RWPE2 (cell line): ENCODE results near the gene GBA3.

Experiments used
- ATAC-seq: fragments of 200-7000 bp; cut with Tn5 transposase; 3 replicates; pipeline ENCODE4 v1.9.1; 2021; ENCODE audit warnings: low read depth
- DNase-seq: peaks from one replicate; pipeline ENCODE4 v3.0.0-alpha.2; 2020; ENCODE audit warnings: low spot score
- H3K27ac ChIP-seq: fragments of 450-650 bp; 2 replicates; pipeline ENCODE4 v1.5.1; 2017; ENCODE audit warnings: mild to moderate bottlenecking; ENCODE audit not compliant: poor library complexity, severe bottlenecking
- H3K27me3 ChIP-seq: fragments of 250-450 bp; sonication (Bioruptor Pico); 2 replicates; pipeline ENCODE4 v1.5.1; 2021; ENCODE audit warnings: mild to moderate bottlenecking, moderate library complexity; ENCODE audit not compliant: insufficient read depth, poor library complexity, severe bottlenecking
- H3K36me3 ChIP-seq: fragments of 250-450 bp; sonication (Bioruptor Pico); 2 replicates; pipeline ENCODE4 v1.5.1; 2020; ENCODE audit warnings: low read depth, mild to moderate bottlenecking, moderate library complexity
- H3K4me1 ChIP-seq: fragments of 250-450 bp; sonication (Bioruptor Pico); 2 replicates; pipeline ENCODE4 v1.5.1; 2021; ENCODE audit warnings: mild to moderate bottlenecking, moderate library complexity; ENCODE audit not compliant: insufficient read depth, poor library complexity, severe bottlenecking
- H3K4me3 ChIP-seq: fragments of 250-450 bp; sonication (Bioruptor Pico); 2 replicates; pipeline ENCODE4 v1.5.1; 2021; ENCODE audit warnings: mild to moderate bottlenecking, moderate library complexity; ENCODE audit not compliant: severe bottlenecking
- H3K9me3 ChIP-seq: fragments of 250-450 bp; sonication (Bioruptor Pico); 2 replicates; pipeline ENCODE4 v1.5.1; 2021; ENCODE audit warnings: mild to moderate bottlenecking, moderate library complexity; ENCODE audit not compliant: severe bottlenecking
- CTCF ChIP-seq: fragments of 450-650 bp; IDR thresholded peaks from one replicate; pipeline ENCODE4 v1.5.1; 2017; ENCODE audit warnings: mild to moderate bottlenecking, moderate library complexity; ENCODE audit not compliant: poor library complexity, severe bottlenecking

The GBA3 gene

GRCh38 chr4:22745234-22745633, 52.5 kb downstream of the GBA3 start:
- Histone ChIP-seq H3K36me3 (no peaks in the 10 kb centered on the region), H3K9me3 (no peaks in the 10 kb centered on the region), H3K4me3 (no peak overlapping the region), H3K27me3 (peaks cover 9% of the 10 kb centered on the region), H3K27ac (no peak overlapping the region), H3K4me1 (no peaks in the 10 kb centered on the region)
- no peak for TF ChIP-seq CTCF
- ATAC-seq (no peak), DNase-seq (no peak)

GRCh38 chr4:22754116-22754515, 61.4 kb downstream of the GBA3 start:
- no peak for TF ChIP-seq CTCF
- Histone ChIP-seq H3K4me1 (no peaks in the 10 kb centered on the region), H3K36me3 (no peaks in the 10 kb centered on the region), H3K9me3 (no peaks in the 10 kb centered on the region), H3K4me3 (no peak overlapping the region), H3K27me3 (no peaks in the 10 kb centered on the region), H3K27ac (no peak overlapping the region)
- no peak for ATAC-seq
- no peak for DNase-seq

- TF ChIP-seq CTCF, result no peak
- DNase-seq, result no peak
- Histone ChIP-seq H3K36me3 (no peaks in the 10 kb centered on the region), H3K27ac (no peak overlapping the region), H3K4me3 (no peak overlapping the region), H3K27me3 (no peaks in the 10 kb centered on the region), H3K9me3 (no peaks in the 10 kb centered on the region), H3K4me1 (no peaks in the 10 kb centered on the region)
- ATAC-seq, result no peak
Observed at GRCh38 chr4:22762548-22762947, 69.8 kb downstream of the GBA3 start.

DNA sequence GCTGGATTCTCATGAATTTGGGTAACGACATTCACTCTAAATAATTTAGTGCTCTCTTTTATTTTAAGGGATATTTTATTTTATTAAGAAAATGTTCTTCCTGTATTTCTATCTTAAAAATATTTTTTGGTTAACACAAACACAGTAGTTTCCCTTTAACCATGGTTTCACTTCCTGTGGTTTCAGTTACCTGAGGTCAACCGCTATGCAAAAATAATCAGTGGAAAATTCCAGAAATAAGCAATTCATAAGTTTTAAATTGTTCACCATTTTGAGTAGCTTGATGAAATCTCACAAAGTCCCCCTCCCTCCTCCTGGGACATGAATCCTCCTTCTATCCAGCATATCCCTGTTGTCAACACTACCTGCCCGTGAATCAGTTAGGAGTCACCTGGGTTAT, 71.4 kb downstream of the GBA3 start:
- no peak overlapping the region for H3K4me3 ChIP-seq
- ATAC-seq (no peak), DNase-seq (no peak)
- no peak for TF ChIP-seq CTCF
- no peaks in the 10 kb centered on the region for H3K9me3 ChIP-seq
- no peak overlapping the region for H3K27ac ChIP-seq
- H3K27me3 ChIP-seq, result no peaks in the 10 kb centered on the region
- no peaks in the 10 kb centered on the region for H3K36me3 ChIP-seq
- no peaks in the 10 kb centered on the region for H3K4me1 ChIP-seq

- TF ChIP-seq CTCF, result no peak
Observed at GRCh38 chr4:22766068-22766467, 73.3 kb downstream of the GBA3 start.

More at GRCh38 chr4:22766068-22766467, 73.3 kb downstream of the GBA3 start:
- Histone ChIP-seq H3K36me3 (no peaks in the 10 kb centered on the region), H3K27me3 (no peaks in the 10 kb centered on the region), H3K27ac (no peak overlapping the region), H3K9me3 (no peaks in the 10 kb centered on the region), H3K4me1 (no peaks in the 10 kb centered on the region), H3K4me3 (no peak overlapping the region)
- no peak for DNase-seq
- ATAC-seq, result no peak
